BLaER1 (cell line): Measurements from ENCODE around the gene SFT2D1.

Experiments
- H3K27ac ChIP-seq: shearing (Covaris generic); formaldehyde crosslinking; 2 replicates; pipeline ENCODE4 v1.8.1; 2022
- H3K27me3 ChIP-seq: shearing (Covaris generic); formaldehyde crosslinking; 2 replicates; pipeline ENCODE4 v1.8.1; 2022
- H3K36me3 ChIP-seq: shearing (Covaris generic); formaldehyde crosslinking; 2 replicates; pipeline ENCODE4 v1.8.1; 2022
- H3K4me1 ChIP-seq: shearing (Covaris generic); formaldehyde crosslinking; 2 replicates; pipeline ENCODE4 v1.8.1; 2022
- H3K4me2 ChIP-seq: shearing (Covaris generic); formaldehyde crosslinking; 2 replicates; pipeline ENCODE4 v1.8.1; 2022
- H3K4me3 ChIP-seq: shearing (Covaris generic); formaldehyde crosslinking; 2 replicates; pipeline ENCODE4 v1.8.1; 2022
- H3K9ac ChIP-seq: shearing (Covaris generic); formaldehyde crosslinking; 2 replicates; pipeline ENCODE4 v1.8.1; 2022
- H3K9me3 ChIP-seq: shearing (Covaris generic); formaldehyde crosslinking; 2 replicates; pipeline ENCODE4 v1.8.1; 2022
- H4K20me1 ChIP-seq: shearing (Covaris generic); formaldehyde crosslinking; 2 replicates; pipeline ENCODE4 v1.8.1; 2022
- Cebpa-rat ChIP-seq: shearing (Covaris generic); IDR thresholded peaks from 2 replicates; pipeline ENCODE4 v1.8.1; 2022

SFT2D1 gene

DNA sequence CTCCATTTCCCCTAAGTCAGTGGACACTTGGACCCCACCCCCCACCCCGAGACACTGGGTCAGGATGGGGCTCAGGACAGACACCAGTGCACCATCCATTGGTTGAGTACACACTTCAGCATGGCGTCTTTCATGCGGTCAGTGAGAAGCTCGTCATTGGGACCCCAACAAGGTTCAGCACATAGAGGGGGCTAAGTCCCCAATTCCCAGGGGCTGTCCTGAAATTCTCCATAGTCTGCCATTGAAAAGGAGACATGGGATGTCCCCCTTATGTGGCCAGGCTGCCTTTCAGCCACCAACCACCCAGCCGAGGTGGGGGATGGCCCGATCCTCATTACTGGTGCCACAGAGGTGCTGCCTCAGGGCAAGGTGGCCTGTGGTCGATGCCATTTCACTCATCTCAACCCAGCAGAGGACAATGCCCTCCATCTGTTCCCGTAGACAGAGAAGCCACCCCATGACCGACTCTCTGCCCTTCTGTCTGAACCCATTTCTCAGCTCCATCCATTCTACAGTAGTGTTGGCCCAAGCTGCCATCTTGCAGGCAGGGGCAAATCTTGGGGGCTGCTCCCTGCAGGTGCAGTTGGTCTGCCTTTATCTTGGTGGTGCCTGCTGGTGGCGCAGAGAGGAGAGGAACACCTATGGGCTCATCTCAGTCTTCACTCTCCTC lies 71.5 kb downstream of the SFT2D1 start:
- no peak overlapping the region for H3K27ac ChIP-seq
- no peaks in the 10 kb centered on the region for H3K9me3 ChIP-seq
- no peaks in the 10 kb centered on the region for H4K20me1 ChIP-seq
- H3K4me2 ChIP-seq: no peak overlapping the region
- H3K4me3 ChIP-seq: no peak overlapping the region
- H3K4me1 ChIP-seq: peaks cover 2% of the 10 kb centered on the region; the same call in 1 of the 2 replicates
- H3K9ac ChIP-seq: no peak overlapping the region
- no peaks in the 10 kb centered on the region for H3K27me3 ChIP-seq
- H3K36me3 ChIP-seq: no peaks in the 10 kb centered on the region
- TF ChIP-seq Cebpa-rat: no peak
